Neural cell (in vitro differentiated cells): ENCODE measurements around the gene RSRC1. TPM values are rescaled to one million over a fixed set of nuclear protein-coding genes. Genes with fewer than 3 reads are reported as not detected.

Experiments used
- H2AFZ ChIP-seq: fragments of 200-600, 300-800 bp; sonication (generic), shearing (Covaris generic); 2 replicates; pipeline ENCODE4 v1.6.0; 2014; ENCODE audit warnings: low read depth, mild to moderate bottlenecking, antibody characterized with exemption, low read length, moderate library complexity
- H3F3A ChIP-seq: fragments of 200-600 bp; shearing (Covaris generic); 2 replicates; pipeline ENCODE4 v1.6.1; 2016; ENCODE audit warnings: mild to moderate bottlenecking, moderate library complexity, mixed read lengths, antibody characterized with exemption, low read length; ENCODE audit not compliant: insufficient read depth, poor library complexity, severe bottlenecking
- H3K27ac ChIP-seq: fragments of 200-600, 300-800 bp; sonication (generic), shearing (Covaris generic); 2 replicates; pipeline ENCODE4 v1.5.1; 2014; ENCODE audit warnings: mild to moderate bottlenecking, low read length, moderate library complexity
- H3K27me3 ChIP-seq: fragments of 300-800, 200-600 bp; sonication (generic), shearing (Covaris generic); 2 replicates; pipeline ENCODE4 v1.6.0; 2014; ENCODE audit warnings: mild to moderate bottlenecking, low read depth, low read length, moderate library complexity; ENCODE audit not compliant: insufficient read depth
- H3K36me3 ChIP-seq: fragments of 300-800, 200-600 bp; sonication (generic), shearing (Covaris generic); 2 replicates; pipeline ENCODE4 v1.5.1; 2014; ENCODE audit warnings: mild to moderate bottlenecking, antibody characterized with exemption, low read length, moderate library complexity; ENCODE audit not compliant: insufficient read depth
- H3K4me2 ChIP-seq: fragments of 300-800, 200-600 bp; sonication (generic), shearing (Covaris generic); 2 replicates; pipeline ENCODE4 v1.6.0; 2014; ENCODE audit warnings: mild to moderate bottlenecking, low read length
- H3K4me3 ChIP-seq: fragments of 300-800, 200-600 bp; sonication (generic), shearing (Covaris generic); 2 replicates; pipeline ENCODE4 v1.5.1; 2014; ENCODE audit warnings: mild to moderate bottlenecking, low read length, moderate library complexity
- H3K79me2 ChIP-seq: fragments of 200-600 bp; shearing (Covaris generic); replicated peaks from 2 replicates; pipeline ENCODE4 v1.6.0; 2014; ENCODE audit warnings: mild to moderate bottlenecking, low read length, moderate library complexity; ENCODE audit not compliant: insufficient read depth
- H3K9ac ChIP-seq: fragments of 300-800, 200-600 bp; sonication (generic), shearing (Covaris generic); 2 replicates; pipeline ENCODE4 v1.6.1; 2016; ENCODE audit warnings: mild to moderate bottlenecking, low read length, mixed read lengths
- H3K9me2 ChIP-seq: fragments of 200-600 bp; shearing (Covaris generic); 2 replicates; pipeline ENCODE4 v1.6.1; 2016; ENCODE audit warnings: mild to moderate bottlenecking, low read length, mixed read lengths; ENCODE audit not compliant: insufficient read depth
- H3K9me3 ChIP-seq: fragments of 200-600, 300-800 bp; sonication (generic), shearing (Covaris generic); 2 replicates; pipeline ENCODE4 v1.6.1; 2016; ENCODE audit warnings: mild to moderate bottlenecking, mixed run types, low read length, moderate library complexity, mixed read lengths
- H4K20me1 ChIP-seq: fragments of 200-600 bp; shearing (Covaris generic); 2 replicates; pipeline ENCODE4 v1.6.1; 2016; ENCODE audit warnings: mild to moderate bottlenecking, mixed run types; ENCODE audit not compliant: insufficient read depth
- CTCF ChIP-seq: fragments of 450-650 bp; IDR thresholded peaks from 2 replicates; pipeline ENCODE4 v1.5.1; 2014; ENCODE audit warnings: antibody characterized with exemption, mild to moderate bottlenecking, moderate library complexity; ENCODE audit not compliant: poor library complexity, severe bottlenecking
- EP300 ChIP-seq: fragments of 450-650 bp; conservative IDR thresholded peaks from 2 replicates; pipeline ENCODE4 v1.6.1; 2014; ENCODE audit warnings: antibody characterized with exemption, mild to moderate bottlenecking, moderate library complexity; ENCODE audit not compliant: poor library complexity, severe bottlenecking
- EZH2 ChIP-seq: fragments of 200-600, 300-800 bp; shearing (Covaris generic), sonication (generic); IDR thresholded peaks from 2 replicates; pipeline ENCODE4 v1.6.1; 2014; ENCODE audit warnings: antibody characterized with exemption, low read length, borderline replicate concordance, mild to moderate bottlenecking; ENCODE audit not compliant: insufficient read depth, poor library complexity, severe bottlenecking
- MXI1 ChIP-seq: fragments of 450-650 bp; conservative IDR thresholded peaks from 2 replicates; pipeline ENCODE4 v1.6.1; 2014; ENCODE audit warnings: antibody characterized with exemption, mild to moderate bottlenecking; ENCODE audit not compliant: poor library complexity, severe bottlenecking
- POLR2AphosphoS5 ChIP-seq: IDR thresholded peaks from 2 replicates; pipeline ENCODE4 v1.6.1; 2012
- RAD21 ChIP-seq: fragments of 450-650 bp; conservative IDR thresholded peaks from 2 replicates; pipeline ENCODE4 v1.6.1; 2014; ENCODE audit warnings: antibody characterized with exemption, mild to moderate bottlenecking, moderate library complexity
- REST ChIP-seq: IDR thresholded peaks from 2 replicates; pipeline ENCODE4 v1.6.1; 2012; ENCODE audit warnings: borderline replicate concordance
- SMC3 ChIP-seq: fragments of 450-650 bp; conservative IDR thresholded peaks from 2 replicates; pipeline ENCODE4 v1.6.1; 2014; ENCODE audit warnings: antibody characterized with exemption, mild to moderate bottlenecking, moderate library complexity; ENCODE audit not compliant: poor library complexity
- TAF1 ChIP-seq: IDR thresholded peaks from 2 replicates; pipeline ENCODE4 v1.6.1; 2012; ENCODE audit warnings: low read depth
- polyA plus RNA-seq: library from polyadenylated mRNA; depleted of rRNA; stranded (reverse); fragments of >200 nt; gene quantifications from 2 replicates; pipeline ENCODE4 v1.2.3, GENCODE V29; 2014

RSRC1 gene
- polyA plus RNA-seq, 1 donor from 2014 or later, result 28.1 TPM

- H3K36me3 ChIP-seq, result no peaks in the 10 kb centered on the region
- H3K79me2 ChIP-seq, result no peaks in the 10 kb centered on the region
- no peaks in the 10 kb centered on the region for H3K9me2 ChIP-seq
- no peak overlapping the region for H3K9ac ChIP-seq
- no peak overlapping the region for H3K4me2 ChIP-seq
- H3K4me3 ChIP-seq, result peak overlapping the region; percentile 4
- no peaks in the 10 kb centered on the region for H4K20me1 ChIP-seq
- no peak for TF ChIP-seq EZH2
- no peak for TF ChIP-seq CTCF
- TF ChIP-seq REST, result no peak
- no peak for TF ChIP-seq POLR2AphosphoS5
- no peak for TF ChIP-seq SMC3
- no peak for TF ChIP-seq MXI1
- no peak for TF ChIP-seq TAF1
- TF ChIP-seq EP300, result no peak
- no peak for TF ChIP-seq RAD21
- no peak overlapping the region for H3K27ac ChIP-seq
- H2AFZ ChIP-seq, result no peak overlapping the region
- no peaks in the 10 kb centered on the region for H3K9me3 ChIP-seq
- no peaks in the 10 kb centered on the region for H3F3A ChIP-seq
- no peaks in the 10 kb centered on the region for H3K27me3 ChIP-seq
Observed at GRCh38 chr3:158308236-158308928, 198.5 kb downstream of the RSRC1 start.

- Histone ChIP-seq H3K9ac (no peak overlapping the region), H3K4me3 (no peak overlapping the region), H3K27me3 (no peaks in the 10 kb centered on the region), H2AFZ (no peak overlapping the region), H3K36me3 (no peaks in the 10 kb centered on the region), H3K79me2 (no peaks in the 10 kb centered on the region), H3K9me2 (no peaks in the 10 kb centered on the region), H3K27ac (peak overlapping the region; percentile 48), H3K4me2 (no peak overlapping the region), H3K9me3 (no peaks in the 10 kb centered on the region), H4K20me1 (no peaks in the 10 kb centered on the region), H3F3A (no peaks in the 10 kb centered on the region)
- TF ChIP-seq REST, result no peak
- TF ChIP-seq TAF1, result no peak
Observed at GRCh38 chr3:158312560-158313141, 202.8 kb downstream of the RSRC1 start.
